ENCODE data around the gene PBX1.

Gene PBX1

DNA sequence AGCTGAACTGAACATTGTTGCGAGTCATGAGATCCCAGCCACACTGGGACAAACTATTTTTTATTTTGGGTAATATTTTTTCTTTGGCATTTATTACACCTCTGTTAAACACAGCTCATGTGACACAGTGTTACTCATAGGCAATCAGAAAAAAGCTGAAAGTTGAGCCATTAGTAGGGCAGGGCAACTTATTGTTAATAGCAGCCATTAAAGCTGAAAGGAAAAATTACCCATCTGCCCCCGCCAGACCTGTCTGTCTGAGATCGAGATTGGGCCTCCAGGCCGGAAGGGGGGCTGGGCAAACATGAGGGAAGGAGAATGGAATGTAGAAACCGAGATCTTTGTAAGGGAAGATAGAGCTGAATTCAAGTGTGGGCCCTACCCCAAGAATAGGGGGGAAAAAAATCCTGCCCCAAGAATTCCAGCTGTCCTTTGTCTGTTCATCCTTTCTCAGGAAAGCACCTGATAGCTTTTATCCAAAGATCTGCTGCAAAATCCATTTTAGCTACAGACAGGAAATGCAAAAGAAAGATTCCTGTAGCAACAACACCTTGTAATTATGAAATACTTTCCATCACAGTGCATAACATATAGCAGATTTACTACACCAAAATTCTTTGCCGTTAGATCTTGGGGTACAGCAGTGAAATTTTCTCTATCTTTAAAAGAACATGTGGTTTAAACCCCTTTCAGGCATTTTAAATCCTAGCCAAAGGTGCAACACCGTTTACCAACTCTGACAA, 212.8 kb downstream of the PBX1 start (continued):
- peak; percentile 91 for TF ChIP-seq ZEB2 (tag by site-specific recombination; IDR thresholded peaks at IDR 0.05)
- TF ChIP-seq, protein P1, sequence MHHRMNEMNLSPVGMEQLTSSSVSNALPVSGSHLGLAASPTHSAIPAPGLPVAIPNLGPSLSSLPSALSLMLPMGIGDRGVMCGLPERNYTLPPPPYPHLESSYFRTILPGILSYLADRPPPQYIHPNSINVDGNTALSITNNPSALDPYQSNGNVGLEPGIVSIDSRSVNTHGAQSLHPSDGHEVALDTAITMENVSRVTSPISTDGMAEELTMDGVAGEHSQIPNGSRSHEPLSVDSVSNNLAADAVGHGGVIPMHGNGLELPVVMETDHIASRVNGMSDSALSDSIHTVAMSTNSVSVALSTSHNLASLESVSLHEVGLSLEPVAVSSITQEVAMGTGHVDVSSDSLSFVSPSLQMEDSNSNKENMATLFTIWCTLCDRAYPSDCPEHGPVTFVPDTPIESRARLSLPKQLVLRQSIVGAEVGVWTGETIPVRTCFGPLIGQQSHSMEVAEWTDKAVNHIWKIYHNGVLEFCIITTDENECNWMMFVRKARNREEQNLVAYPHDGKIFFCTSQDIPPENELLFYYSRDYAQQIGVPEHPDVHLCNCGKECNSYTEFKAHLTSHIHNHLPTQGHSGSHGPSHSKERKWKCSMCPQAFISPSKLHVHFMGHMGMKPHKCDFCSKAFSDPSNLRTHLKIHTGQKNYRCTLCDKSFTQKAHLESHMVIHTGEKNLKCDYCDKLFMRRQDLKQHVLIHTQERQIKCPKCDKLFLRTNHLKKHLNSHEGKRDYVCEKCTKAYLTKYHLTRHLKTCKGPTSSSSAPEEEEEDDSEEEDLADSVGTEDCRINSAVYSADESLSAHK (tag by site-specific recombination; IDR thresholded peaks at IDR 0.05): peak; percentile 36; the same call in 1 of the 2 replicates
- TF ChIP-seq GFI1B (tag by site-specific recombination; IDR thresholded peaks at IDR 0.05): peak; percentile 39; the same call in 1 of the 2 replicates
- TF ChIP-seq, protein P2, sequence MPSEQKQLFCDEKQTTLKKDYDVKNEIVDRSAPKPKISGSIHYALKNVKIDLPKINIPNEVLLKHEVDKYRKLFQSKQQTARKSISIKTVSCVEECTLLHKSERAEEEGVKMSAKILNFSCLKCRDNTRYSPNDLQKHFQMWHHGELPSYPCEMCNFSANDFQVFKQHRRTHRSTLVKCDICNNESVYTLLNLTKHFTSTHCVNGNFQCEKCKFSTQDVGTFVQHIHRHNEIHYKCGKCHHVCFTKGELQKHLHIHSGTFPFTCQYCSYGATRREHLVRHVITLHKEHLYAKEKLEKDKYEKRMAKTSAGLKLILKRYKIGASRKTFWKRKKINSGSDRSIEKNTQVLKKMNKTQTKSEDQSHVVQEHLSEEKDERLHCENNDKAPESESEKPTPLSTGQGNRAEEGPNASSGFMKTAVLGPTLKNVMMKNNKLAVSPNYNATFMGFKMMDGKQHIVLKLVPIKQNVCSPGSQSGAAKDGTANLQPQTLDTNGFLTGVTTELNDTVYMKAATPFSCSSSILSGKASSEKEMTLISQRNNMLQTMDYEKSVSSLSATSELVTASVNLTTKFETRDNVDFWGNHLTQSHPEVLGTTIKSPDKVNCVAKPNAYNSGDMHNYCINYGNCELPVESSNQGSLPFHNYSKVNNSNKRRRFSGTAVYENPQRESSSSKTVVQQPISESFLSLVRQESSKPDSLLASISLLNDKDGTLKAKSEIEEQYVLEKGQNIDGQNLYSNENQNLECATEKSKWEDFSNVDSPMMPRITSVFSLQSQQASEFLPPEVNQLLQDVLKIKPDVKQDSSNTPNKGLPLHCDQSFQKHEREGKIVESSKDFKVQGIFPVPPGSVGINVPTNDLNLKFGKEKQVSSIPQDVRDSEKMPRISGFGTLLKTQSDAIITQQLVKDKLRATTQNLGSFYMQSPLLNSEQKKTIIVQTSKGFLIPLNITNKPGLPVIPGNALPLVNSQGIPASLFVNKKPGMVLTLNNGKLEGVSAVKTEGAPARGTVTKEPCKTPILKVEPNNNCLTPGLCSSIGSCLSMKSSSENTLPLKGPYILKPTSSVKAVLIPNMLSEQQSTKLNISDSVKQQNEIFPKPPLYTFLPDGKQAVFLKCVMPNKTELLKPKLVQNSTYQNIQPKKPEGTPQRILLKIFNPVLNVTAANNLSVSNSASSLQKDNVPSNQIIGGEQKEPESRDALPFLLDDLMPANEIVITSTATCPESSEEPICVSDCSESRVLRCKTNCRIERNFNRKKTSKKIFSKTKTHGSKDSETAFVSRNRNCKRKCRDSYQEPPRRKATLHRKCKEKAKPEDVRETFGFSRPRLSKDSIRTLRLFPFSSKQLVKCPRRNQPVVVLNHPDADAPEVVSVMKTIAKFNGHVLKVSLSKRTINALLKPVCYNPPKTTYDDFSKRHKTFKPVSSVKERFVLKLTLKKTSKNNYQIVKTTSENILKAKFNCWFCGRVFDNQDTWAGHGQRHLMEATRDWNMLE (tag by site-specific recombination; conservative IDR thresholded peaks at IDR 0.05; ENCODE audit: low read depth): 0 out of 2 replicates have a peak, but pooled peaks have one; percentile 52
- no peak for TF ChIP-seq ZNF48 (tag by site-specific recombination; IDR thresholded peaks at IDR 0.05)
- peak; percentile 81 for TF ChIP-seq WT1 (tag by site-specific recombination; IDR thresholded peaks at IDR 0.05)
- TF ChIP-seq ZNF157 (tag by site-specific recombination; IDR thresholded peaks at IDR 0.05): no peak
- TF ChIP-seq GLIS1 (tag by site-specific recombination; IDR thresholded peaks at IDR 0.05): peak; percentile 12; the same call in 1 of the 2 replicates
- 0 out of 2 replicates have a peak, but pooled peaks have one; percentile 34 for TF ChIP-seq ZNF2 (tag by site-specific recombination; IDR thresholded peaks at IDR 0.05)
- 0 out of 2 replicates have a peak, but pooled peaks have one; percentile 49 for TF ChIP-seq ZNF391 (tag by site-specific recombination; IDR thresholded peaks at IDR 0.05; ENCODE audit: borderline replicate concordance, low read depth)
- no peak for TF ChIP-seq ZNF624 (tag by site-specific recombination; IDR thresholded peaks at IDR 0.05)
- TF ChIP-seq, protein P3, sequence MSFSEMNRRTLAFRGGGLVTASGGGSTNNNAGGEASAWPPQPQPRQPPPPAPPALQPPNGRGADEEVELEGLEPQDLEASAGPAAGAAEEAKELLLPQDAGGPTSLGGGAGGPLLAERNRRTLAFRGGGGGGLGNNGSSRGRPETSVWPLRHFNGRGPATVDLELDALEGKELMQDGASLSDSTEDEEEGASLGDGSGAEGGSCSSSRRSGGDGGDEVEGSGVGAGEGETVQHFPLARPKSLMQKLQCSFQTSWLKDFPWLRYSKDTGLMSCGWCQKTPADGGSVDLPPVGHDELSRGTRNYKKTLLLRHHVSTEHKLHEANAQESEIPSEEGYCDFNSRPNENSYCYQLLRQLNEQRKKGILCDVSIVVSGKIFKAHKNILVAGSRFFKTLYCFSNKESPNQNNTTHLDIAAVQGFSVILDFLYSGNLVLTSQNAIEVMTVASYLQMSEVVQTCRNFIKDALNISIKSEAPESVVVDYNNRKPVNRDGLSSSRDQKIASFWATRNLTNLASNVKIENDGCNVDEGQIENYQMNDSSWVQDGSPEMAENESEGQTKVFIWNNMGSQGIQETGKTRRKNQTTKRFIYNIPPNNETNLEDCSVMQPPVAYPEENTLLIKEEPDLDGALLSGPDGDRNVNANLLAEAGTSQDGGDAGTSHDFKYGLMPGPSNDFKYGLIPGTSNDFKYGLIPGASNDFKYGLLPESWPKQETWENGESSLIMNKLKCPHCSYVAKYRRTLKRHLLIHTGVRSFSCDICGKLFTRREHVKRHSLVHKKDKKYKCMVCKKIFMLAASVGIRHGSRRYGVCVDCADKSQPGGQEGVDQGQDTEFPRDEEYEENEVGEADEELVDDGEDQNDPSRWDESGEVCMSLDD (tag by site-specific recombination; IDR thresholded peaks at IDR 0.05): no peak
- TF ChIP-seq ZFP37 (tag by site-specific recombination; IDR thresholded peaks at IDR 0.05): no peak
- no peak for TF ChIP-seq ZNF169 (tag by site-specific recombination; IDR thresholded peaks at IDR 0.05)
- TF ChIP-seq, protein P4, sequence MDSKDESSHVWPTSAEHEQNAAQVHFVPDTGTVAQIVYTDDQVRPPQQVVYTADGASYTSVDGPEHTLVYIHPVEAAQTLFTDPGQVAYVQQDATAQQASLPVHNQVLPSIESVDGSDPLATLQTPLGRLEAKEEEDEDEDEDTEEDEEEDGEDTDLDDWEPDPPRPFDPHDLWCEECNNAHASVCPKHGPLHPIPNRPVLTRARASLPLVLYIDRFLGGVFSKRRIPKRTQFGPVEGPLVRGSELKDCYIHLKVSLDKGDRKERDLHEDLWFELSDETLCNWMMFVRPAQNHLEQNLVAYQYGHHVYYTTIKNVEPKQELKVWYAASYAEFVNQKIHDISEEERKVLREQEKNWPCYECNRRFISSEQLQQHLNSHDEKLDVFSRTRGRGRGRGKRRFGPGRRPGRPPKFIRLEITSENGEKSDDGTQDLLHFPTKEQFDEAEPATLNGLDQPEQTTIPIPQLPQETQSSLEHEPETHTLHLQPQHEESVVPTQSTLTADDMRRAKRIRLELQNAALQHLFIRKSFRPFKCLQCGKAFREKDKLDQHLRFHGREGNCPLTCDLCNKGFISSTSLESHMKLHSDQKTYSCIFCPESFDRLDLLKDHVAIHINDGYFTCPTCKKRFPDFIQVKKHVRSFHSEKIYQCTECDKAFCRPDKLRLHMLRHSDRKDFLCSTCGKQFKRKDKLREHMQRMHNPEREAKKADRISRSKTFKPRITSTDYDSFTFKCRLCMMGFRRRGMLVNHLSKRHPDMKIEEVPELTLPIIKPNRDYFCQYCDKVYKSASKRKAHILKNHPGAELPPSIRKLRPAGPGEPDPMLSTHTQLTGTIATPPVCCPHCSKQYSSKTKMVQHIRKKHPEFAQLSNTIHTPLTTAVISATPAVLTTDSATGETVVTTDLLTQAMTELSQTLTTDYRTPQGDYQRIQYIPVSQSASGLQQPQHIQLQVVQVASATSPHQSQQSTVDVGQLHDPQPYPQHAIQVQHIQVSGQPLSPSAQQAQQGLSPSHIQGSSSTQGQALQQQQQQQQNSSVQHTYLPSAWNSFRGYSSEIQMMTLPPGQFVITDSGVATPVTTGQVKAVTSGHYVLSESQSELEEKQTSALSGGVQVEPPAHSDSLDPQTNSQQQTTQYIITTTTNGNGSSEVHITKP (tag by site-specific recombination; IDR thresholded peaks at IDR 0.05): peak; percentile 91
- TF ChIP-seq FEZF1 (tag by site-specific recombination; IDR thresholded peaks at IDR 0.05): peak; percentile 32; the same call in 1 of the 2 replicates
- TF ChIP-seq, protein P5, sequence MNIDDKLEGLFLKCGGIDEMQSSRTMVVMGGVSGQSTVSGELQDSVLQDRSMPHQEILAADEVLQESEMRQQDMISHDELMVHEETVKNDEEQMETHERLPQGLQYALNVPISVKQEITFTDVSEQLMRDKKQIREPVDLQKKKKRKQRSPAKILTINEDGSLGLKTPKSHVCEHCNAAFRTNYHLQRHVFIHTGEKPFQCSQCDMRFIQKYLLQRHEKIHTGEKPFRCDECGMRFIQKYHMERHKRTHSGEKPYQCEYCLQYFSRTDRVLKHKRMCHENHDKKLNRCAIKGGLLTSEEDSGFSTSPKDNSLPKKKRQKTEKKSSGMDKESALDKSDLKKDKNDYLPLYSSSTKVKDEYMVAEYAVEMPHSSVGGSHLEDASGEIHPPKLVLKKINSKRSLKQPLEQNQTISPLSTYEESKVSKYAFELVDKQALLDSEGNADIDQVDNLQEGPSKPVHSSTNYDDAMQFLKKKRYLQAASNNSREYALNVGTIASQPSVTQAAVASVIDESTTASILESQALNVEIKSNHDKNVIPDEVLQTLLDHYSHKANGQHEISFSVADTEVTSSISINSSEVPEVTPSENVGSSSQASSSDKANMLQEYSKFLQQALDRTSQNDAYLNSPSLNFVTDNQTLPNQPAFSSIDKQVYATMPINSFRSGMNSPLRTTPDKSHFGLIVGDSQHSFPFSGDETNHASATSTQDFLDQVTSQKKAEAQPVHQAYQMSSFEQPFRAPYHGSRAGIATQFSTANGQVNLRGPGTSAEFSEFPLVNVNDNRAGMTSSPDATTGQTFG (tag by site-specific recombination; IDR thresholded peaks at IDR 0.05; ENCODE audit: borderline replicate concordance): no peak
- no peak for TF ChIP-seq ZNF174 (tag by site-specific recombination; IDR thresholded peaks at IDR 0.05)
- TF ChIP-seq, protein P6, sequence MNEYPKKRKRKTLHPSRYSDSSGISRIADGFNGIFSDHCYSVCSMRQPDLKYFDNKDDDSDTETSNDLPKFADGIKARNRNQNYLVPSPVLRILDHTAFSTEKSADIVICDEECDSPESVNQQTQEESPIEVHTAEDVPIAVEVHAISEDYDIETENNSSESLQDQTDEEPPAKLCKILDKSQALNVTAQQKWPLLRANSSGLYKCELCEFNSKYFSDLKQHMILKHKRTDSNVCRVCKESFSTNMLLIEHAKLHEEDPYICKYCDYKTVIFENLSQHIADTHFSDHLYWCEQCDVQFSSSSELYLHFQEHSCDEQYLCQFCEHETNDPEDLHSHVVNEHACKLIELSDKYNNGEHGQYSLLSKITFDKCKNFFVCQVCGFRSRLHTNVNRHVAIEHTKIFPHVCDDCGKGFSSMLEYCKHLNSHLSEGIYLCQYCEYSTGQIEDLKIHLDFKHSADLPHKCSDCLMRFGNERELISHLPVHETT (tag by site-specific recombination; IDR thresholded peaks at IDR 0.05): peak; percentile 82; the same call in 1 of the 2 replicates
- no peak for TF ChIP-seq BCL11B (tag by site-specific recombination; IDR thresholded peaks at IDR 0.05; ENCODE audit: low read depth)
